ENCODE results near the gene COX20. TPM values are rescaled to one million over a fixed set of nuclear protein-coding genes. Genes with fewer than 3 reads are reported as not detected.
A peak's percentile ranks its signal among the peaks of the same experiment; 100 is the strongest.

COX20 gene
- total and polyA plus RNA-seq, 2 of the 4 experiments (the other 2 are of a cell fraction): 13.3 to 27.0 TPM

DNA sequence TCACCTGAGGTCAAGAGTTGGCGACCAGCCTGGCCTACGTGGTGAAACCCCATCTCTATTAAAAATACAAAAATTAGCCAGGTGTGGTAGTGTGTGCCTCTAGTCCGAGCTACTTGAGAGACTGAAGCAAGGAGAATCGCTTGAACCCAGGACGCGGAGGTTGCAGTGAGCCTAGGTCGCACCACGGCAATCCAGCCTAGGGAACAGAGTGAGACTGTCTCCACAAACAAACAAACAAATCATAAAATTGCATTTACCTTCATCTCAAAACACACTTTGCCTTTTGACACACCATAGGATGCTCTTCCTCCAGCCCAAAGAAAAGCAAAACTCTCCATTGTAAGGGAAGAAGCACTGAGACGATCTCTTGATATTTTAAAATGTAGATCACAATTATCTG lies 24.6 kb downstream of the COX20 start:
- intact Hi-C loops (cut with micrococcal nuclease): no loop called here
- H3K4me1 ChIP-seq (ENCODE audit: control insufficient read depth, insufficient read depth, low read length): peaks cover 5% of the 10 kb centered on the region
- H3K4me3 ChIP-seq (ENCODE audit: insufficient read depth, low read depth, low read length): no peak overlapping the region
- H2BK15ac ChIP-seq (ENCODE audit: low read depth, low read length): no peak overlapping the region
- no CpG with 5 or more reads among the region's 9 CpGs for WGBS, 2 experiments (ENCODE audit: extremely low coverage in 2 of 2, insufficient read length in 1 of 2)
- no peak for DNase-seq
- in situ Hi-C loops (cut with MboI; ENCODE audit: low sequenced_read_pairs): no loop called here
- H2AK5ac ChIP-seq (ENCODE audit: low read depth, low read length): no peak overlapping the region
- H3K9me1 ChIP-seq (ENCODE audit: insufficient read depth, low read length): no peaks in the 10 kb centered on the region
- no peak overlapping the region for H3K4ac ChIP-seq (ENCODE audit: low read depth, low read length)
- peaks cover 11 to 34% of the 10 kb centered on the region in 2 experiments; a peak in 3 of 4 replicates for H3K79me1 ChIP-seq (ENCODE audit: low read depth in 1 of 2, low read length in 2 of 2)
- H3K9me3 ChIP-seq (ENCODE audit: control insufficient read depth, insufficient read depth, low read length): no peaks in the 10 kb centered on the region
- H2BK20ac ChIP-seq (ENCODE audit: low read depth, low read length): no peak overlapping the region
- H3K56ac ChIP-seq (ENCODE audit: extremely low read depth, insufficient read depth, low read length): no peak overlapping the region
- no peak overlapping the region for H2AK9ac ChIP-seq (replicated peaks; ENCODE audit: low read depth, low read length, poor library complexity)
- no peaks in the 10 kb centered on the region for H3K27me3 ChIP-seq (ENCODE audit: control insufficient read depth, insufficient read depth, low read length)
- H3K9ac ChIP-seq (ENCODE audit: low read depth, low read length): no peak overlapping the region; the same call in 1 of the 2 replicates
- H2AFZ ChIP-seq (replicated peaks; ENCODE audit: low read length, poor library complexity): no peak overlapping the region
- H3K18ac ChIP-seq (ENCODE audit: low read depth, low read length): no peak overlapping the region
- H3K36me3 ChIP-seq (ENCODE audit: control insufficient read depth, insufficient read depth, low read length): peaks cover 53% of the 10 kb centered on the region
- H4K20me1 ChIP-seq (ENCODE audit: insufficient read depth, low read length): peaks cover 76% of the 10 kb centered on the region
- H3K23ac ChIP-seq (ENCODE audit: low read depth, low read length): no peak overlapping the region
- ATAC-seq (ENCODE audit: low read depth): no peak
- no peak overlapping the region for H2BK5ac ChIP-seq (ENCODE audit: low read depth, low read length, poor library complexity, severe bottlenecking)
- no peak overlapping the region for H3K27ac ChIP-seq (ENCODE audit: insufficient read depth, low read length)
- dilution Hi-C loops (cut with HindIII; ENCODE audit: low sequenced_read_pairs, unreplicated experiment): no loop called here
- BruUV-seq (replicated peaks): no TSS peak
- peak overlapping the region; percentile 45; the same call in 1 of the 2 replicates for H3K4me2 ChIP-seq (ENCODE audit: low read depth, low read length)
- no peak overlapping the region for H2BK120ac ChIP-seq (ENCODE audit: low read depth, low read length)
- CTCF ChIA-PET: no interaction called here
- H4K5ac ChIP-seq (ENCODE audit: low read depth, low read length): no peak overlapping the region
- H4K8ac ChIP-seq (ENCODE audit: low read depth in 2 of 2, low read length in 2 of 2): no peak overlapping the region
- TF ChIP-seq FOS (IDR thresholded peaks at IDR 0.05; ENCODE audit: low read depth, low read length) (no peak), RCOR1 (IDR thresholded peaks at IDR 0.05; ENCODE audit: insufficient replicate concordance, low read length) (no peak), CHD1 (IDR thresholded peaks at IDR 0.05; ENCODE audit: low read depth, low read length) (no peak), CEBPB (IDR thresholded peaks at IDR 0.05; ENCODE audit: low read depth, low read length) (no peak), MAZ (IDR thresholded peaks at IDR 0.05; ENCODE audit: borderline replicate concordance, low read depth, low read length) (no peak), RFX5 (IDR thresholded peaks at IDR 0.05; ENCODE audit: low read depth, low read length) (no peak), BHLHE40 (IDR thresholded peaks at IDR 0.05; ENCODE audit: low read depth, low read length) (no peak), RAD21 (IDR thresholded peaks at IDR 0.05; ENCODE audit: low read length) (no peak), POLR2A (IDR thresholded peaks at IDR 0.05; ENCODE audit: low read depth, low read length) (no peak), MXI1 (IDR thresholded peaks at IDR 0.05; ENCODE audit: borderline replicate concordance, low read depth, low read length) (no peak), SMC3 (IDR thresholded peaks at IDR 0.05; ENCODE audit: low read depth, low read length) (no peak), NFE2L2 (IDR thresholded peaks at IDR 0.05; ENCODE audit: low read depth, low read length) (no peak), MAFK (IDR thresholded peaks at IDR 0.05; ENCODE audit: low read depth, low read length) (no peak)
- TF ChIP-seq, protein P1, sequence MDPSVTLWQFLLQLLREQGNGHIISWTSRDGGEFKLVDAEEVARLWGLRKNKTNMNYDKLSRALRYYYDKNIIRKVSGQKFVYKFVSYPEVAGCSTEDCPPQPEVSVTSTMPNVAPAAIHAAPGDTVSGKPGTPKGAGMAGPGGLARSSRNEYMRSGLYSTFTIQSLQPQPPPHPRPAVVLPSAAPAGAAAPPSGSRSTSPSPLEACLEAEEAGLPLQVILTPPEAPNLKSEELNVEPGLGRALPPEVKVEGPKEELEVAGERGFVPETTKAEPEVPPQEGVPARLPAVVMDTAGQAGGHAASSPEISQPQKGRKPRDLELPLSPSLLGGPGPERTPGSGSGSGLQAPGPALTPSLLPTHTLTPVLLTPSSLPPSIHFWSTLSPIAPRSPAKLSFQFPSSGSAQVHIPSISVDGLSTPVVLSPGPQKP (IDR thresholded peaks at IDR 0.05; ENCODE audit: borderline replicate concordance, low read depth, low read length): no peak
- TF ChIP-seq, protein P2, sequence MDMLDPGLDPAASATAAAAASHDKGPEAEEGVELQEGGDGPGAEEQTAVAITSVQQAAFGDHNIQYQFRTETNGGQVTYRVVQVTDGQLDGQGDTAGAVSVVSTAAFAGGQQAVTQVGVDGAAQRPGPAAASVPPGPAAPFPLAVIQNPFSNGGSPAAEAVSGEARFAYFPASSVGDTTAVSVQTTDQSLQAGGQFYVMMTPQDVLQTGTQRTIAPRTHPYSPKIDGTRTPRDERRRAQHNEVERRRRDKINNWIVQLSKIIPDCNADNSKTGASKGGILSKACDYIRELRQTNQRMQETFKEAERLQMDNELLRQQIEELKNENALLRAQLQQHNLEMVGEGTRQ (IDR thresholded peaks at IDR 0.05; ENCODE audit: low read depth, low read length): no peak
- TF ChIP-seq, protein P3, sequence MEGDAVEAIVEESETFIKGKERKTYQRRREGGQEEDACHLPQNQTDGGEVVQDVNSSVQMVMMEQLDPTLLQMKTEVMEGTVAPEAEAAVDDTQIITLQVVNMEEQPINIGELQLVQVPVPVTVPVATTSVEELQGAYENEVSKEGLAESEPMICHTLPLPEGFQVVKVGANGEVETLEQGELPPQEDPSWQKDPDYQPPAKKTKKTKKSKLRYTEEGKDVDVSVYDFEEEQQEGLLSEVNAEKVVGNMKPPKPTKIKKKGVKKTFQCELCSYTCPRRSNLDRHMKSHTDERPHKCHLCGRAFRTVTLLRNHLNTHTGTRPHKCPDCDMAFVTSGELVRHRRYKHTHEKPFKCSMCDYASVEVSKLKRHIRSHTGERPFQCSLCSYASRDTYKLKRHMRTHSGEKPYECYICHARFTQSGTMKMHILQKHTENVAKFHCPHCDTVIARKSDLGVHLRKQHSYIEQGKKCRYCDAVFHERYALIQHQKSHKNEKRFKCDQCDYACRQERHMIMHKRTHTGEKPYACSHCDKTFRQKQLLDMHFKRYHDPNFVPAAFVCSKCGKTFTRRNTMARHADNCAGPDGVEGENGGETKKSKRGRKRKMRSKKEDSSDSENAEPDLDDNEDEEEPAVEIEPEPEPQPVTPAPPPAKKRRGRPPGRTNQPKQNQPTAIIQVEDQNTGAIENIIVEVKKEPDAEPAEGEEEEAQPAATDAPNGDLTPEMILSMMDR (conservative IDR thresholded peaks at IDR 0.05; ENCODE audit: low read depth, low read length): no peak
- no peak overlapping the region for H3K14ac ChIP-seq (replicated peaks; ENCODE audit: low read depth, low read length)
- POLR2A ChIA-PET (ENCODE audit: unreplicated experiment): no interaction called here
- H4K91ac ChIP-seq (ENCODE audit: insufficient read depth, low read depth, low read length): no peak overlapping the region

All from IMR-90 (cell line).